CD4-positive, alpha-beta memory T cell (primary cell): ENCODE data around the gene NDRG4. TPM values are rescaled to one million over a fixed set of nuclear protein-coding genes. Genes with fewer than 3 reads are reported as not detected.

Source experiments
- CTCF ChIA-PET: fragments of 350-600 bp; sonication (Branson Sonifier 250); formaldehyde crosslinking; loops from one replicate; lab custom pipeline; 2021; ENCODE audit warnings: inconsistent platforms; ENCODE audit not compliant: partially characterized antibody; lab: Charles Lee
- POLR2A ChIA-PET: fragments of 350-600 bp; sonication (Branson Sonifier 250); formaldehyde crosslinking; loops from one replicate; lab custom pipeline; 2021; ENCODE audit not compliant: partially characterized antibody; lab: Charles Lee
- DNase-seq, 5 donors: peaks; one replicate each; pipeline versions ENCODE4 v3.0.0 to v3.0.0-alpha.2; 2020 to 2022; ENCODE audit warnings: mixed read lengths in 1 of 5
- H3K27ac ChIP-seq: one replicate; pipeline ENCODE4 v1.7.0; 2013; ENCODE audit warnings: low read depth, low read length
- H3K27me3 ChIP-seq: 2 replicates; pipeline ENCODE4 v1.7.0; 2013; ENCODE audit warnings: mild to moderate bottlenecking, low read length, moderate library complexity; ENCODE audit not compliant: insufficient read depth
- H3K36me3 ChIP-seq: 2 replicates; pipeline ENCODE4 v1.7.0; 2013; ENCODE audit warnings: mild to moderate bottlenecking, low read length, moderate library complexity; ENCODE audit not compliant: insufficient read depth
- H3K4me1 ChIP-seq: 2 replicates; pipeline ENCODE4 v1.7.0; 2013; ENCODE audit warnings: mild to moderate bottlenecking, low read length, moderate library complexity; ENCODE audit not compliant: insufficient read depth
- H3K4me3 ChIP-seq, 2 donors: one replicate each; pipeline ENCODE4 v1.7.0; 2013; ENCODE audit warnings: low read length in 2 of 2, mild to moderate bottlenecking in 1 of 2
- H3K9me3 ChIP-seq, 2 donors: one replicate each; pipeline ENCODE4 v1.7.0; 2013; ENCODE audit warnings: low read length in 2 of 2, control low read depth in 1 of 2; ENCODE audit not compliant: control insufficient read depth in 1 of 2
- H3K27ac Mint-ChIP-seq, 7 donors: one replicate each; pipeline ENCODE4 v1.8.0; 2020 to 2021; ENCODE audit warnings: mixed read lengths in 7 of 7, mild to moderate bottlenecking in 6 of 7, inconsistent platforms in 3 of 7, moderate library complexity in 3 of 7
- H3K27me3 Mint-ChIP-seq, 2 donors: one replicate each; pipeline ENCODE4 v1.8.0; 2020 to 2021; ENCODE audit warnings: mixed read lengths in 2 of 2
- H3K36me3 Mint-ChIP-seq, 2 donors: one replicate each; pipeline ENCODE4 v1.8.0; 2020 to 2021; ENCODE audit warnings: mixed read lengths in 2 of 2, inconsistent platforms in 1 of 2, mild to moderate bottlenecking in 1 of 2
- H3K4me1 Mint-ChIP-seq, 4 donors: one replicate each; pipeline ENCODE4 v1.8.0; 2020 to 2021; ENCODE audit warnings: mixed read lengths in 4 of 4, mild to moderate bottlenecking in 1 of 4
- H3K4me3 Mint-ChIP-seq, 8 donors: one replicate each; pipeline ENCODE4 v1.8.0; 2020 to 2021; ENCODE audit warnings: mixed read lengths in 8 of 8, mild to moderate bottlenecking in 7 of 8, moderate library complexity in 6 of 8, inconsistent platforms in 3 of 8
- H3K9me3 Mint-ChIP-seq, 8 donors: one replicate each; pipeline ENCODE4 v1.8.0; 2020 to 2021; ENCODE audit warnings: mixed read lengths in 8 of 8, mild to moderate bottlenecking in 5 of 8, inconsistent platforms in 3 of 8, moderate library complexity in 1 of 8
- intact Hi-C: fragments of 100-400 bp; cut with micrococcal nuclease; formaldehyde crosslinking; loops from one replicate; pipeline ENCODE4 v1.15.1; 2023
- polyA plus RNA-seq, 2 donors: library from polyadenylated mRNA; unstranded; fragments of 300-500 nt; fragmentation: Illumina TruSeq; gene quantifications; one replicate each; pipeline ENCODE4 v1.2.3, GENCODE V29; 2021
- total RNA-seq, 2 experiments: library from RNA; stranded (reverse); gene quantifications; one replicate each; pipeline ENCODE4 v1.2.3, GENCODE V29; 2021

Gene NDRG4
- total RNA-seq = 1 to 10 TPM; 1.3 TPM
- polyA plus RNA-seq = under 1 TPM in 1 of 2 donors, not detected in 1; 0.22 TPM

DNA sequence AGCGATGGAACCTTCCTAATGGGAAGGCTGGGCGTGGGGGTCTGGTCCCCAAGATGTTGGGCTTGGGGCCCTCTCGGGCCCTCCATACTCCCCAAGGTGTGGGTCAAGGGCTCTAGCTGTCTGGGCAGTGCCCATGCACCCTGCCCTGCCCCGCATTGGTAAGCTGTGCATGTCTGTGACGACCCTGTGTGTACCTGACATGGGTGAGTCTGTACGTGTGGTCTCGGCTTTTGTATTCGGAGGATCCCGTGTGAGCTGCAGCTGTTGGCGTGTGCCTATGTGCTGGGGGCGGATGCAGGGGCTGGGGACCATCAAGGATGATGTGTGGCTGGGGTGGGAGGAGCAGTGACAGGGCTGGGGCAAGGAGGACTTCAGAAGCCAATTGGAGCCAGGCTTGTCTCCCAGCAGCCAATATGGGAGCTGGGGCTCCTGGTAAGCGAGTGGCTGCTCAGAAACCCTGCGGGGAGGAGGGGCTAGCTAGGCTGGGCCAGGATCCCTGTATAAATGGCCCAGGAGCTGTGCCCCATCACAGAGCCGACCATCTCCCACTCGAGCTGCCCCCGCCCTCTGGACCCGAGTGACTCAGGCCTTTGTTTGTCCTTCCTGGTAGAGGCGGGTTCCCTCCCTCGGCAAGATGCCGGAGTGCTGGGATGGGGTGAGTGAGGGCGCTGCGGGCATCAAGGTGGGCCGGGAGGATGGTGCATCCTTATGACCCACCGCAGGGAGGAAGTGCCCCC is at the start of gene NDRG4:
NDRG4 (plus strand) TSS at position 529 of the 737 bp plus-strand sequence; CDS start at position 635, 106 bp downstream.
- Mint-ChIP-seq H3K4me1 (peaks cover 4 to 21% (median 17%) of the 10 kb centered on the region in 4 donors), H3K9me3 (no peaks in the 10 kb centered on the region), H3K27me3 (peaks cover 0 to 6% of the 10 kb centered on the region in 2 donors), H3K36me3 (no peaks in the 10 kb centered on the region), H3K4me3 (peak within 1 kb of the TSS; percentile 44 to 86 (median 82)), H3K27ac (peak within 1 kb of the TSS in 4 of 7 donors; percentile 37 to 86 (median 64))
- POLR2A ChIA-PET = no interaction called here
- Histone ChIP-seq H3K4me1 (peaks cover 26% of the 10 kb centered on the region), H3K36me3 (no peaks in the 10 kb centered on the region), H3K27me3 (peaks cover 5% of the 10 kb centered on the region), H3K4me3 (peak within 1 kb of the TSS in 1 of 2 donors; percentile 40), H3K9me3 (no peaks in the 10 kb centered on the region), H3K27ac (no peak within 1 kb of the TSS)
- intact Hi-C loops = no loop called here
- CTCF ChIA-PET = interaction anchor here (1.3 kb wide), 1 partner anchor 12 kb away, joined by 5 read pairs; no protein-coding TSS in a partner anchor
- DNase-seq = peak in 4 of 5 donors; percentile 23 to 52 (median 30)

- Mint-ChIP-seq H3K9me3 (no peaks in the 10 kb centered on the region), H3K36me3 (no peaks in the 10 kb centered on the region), H3K4me3 (no peak overlapping the region), H3K4me1 (no peaks in the 10 kb centered on the region), H3K27me3 (peaks cover 10 to 17% of the 10 kb centered on the region in 2 donors), H3K27ac (no peak overlapping the region)
- H3K27ac ChIP-seq = no peak overlapping the region
- H3K4me1 ChIP-seq = no peaks in the 10 kb centered on the region
- intact Hi-C loops = no loop called here
- no peaks in the 10 kb centered on the region for H3K9me3 ChIP-seq
- DNase-seq = no peak
- H3K27me3 ChIP-seq = no peaks in the 10 kb centered on the region
- no peaks in the 10 kb centered on the region for H3K36me3 ChIP-seq
- CTCF ChIA-PET = no interaction called here
- POLR2A ChIA-PET = no interaction called here
- no peak overlapping the region for H3K4me3 ChIP-seq
These were observed 49.4 kb upstream of the NDRG4 start for GRCh38 chr16:58450590-58450989.

GRCh38 chr16:58451265-58451689 is 48.7 kb upstream of the NDRG4 start:
- Mint-ChIP-seq H3K9me3 (no peaks in the 10 kb centered on the region), H3K4me3 (no peak overlapping the region), H3K36me3 (no peaks in the 10 kb centered on the region), H3K4me1 (no peaks in the 10 kb centered on the region), H3K27me3 (peaks cover 10 to 17% of the 10 kb centered on the region in 2 donors), H3K27ac (no peak overlapping the region)
- Histone ChIP-seq H3K4me1 (no peaks in the 10 kb centered on the region), H3K27me3 (no peaks in the 10 kb centered on the region), H3K4me3 (no peak overlapping the region), H3K36me3 (no peaks in the 10 kb centered on the region), H3K27ac (no peak overlapping the region), H3K9me3 (no peaks in the 10 kb centered on the region)
- CTCF ChIA-PET = no interaction called here
- intact Hi-C loops = no loop called here
- POLR2A ChIA-PET = no interaction called here
- DNase-seq = no peak

GRCh38 chr16:58451945-58452401 is 48.0 kb upstream of the NDRG4 start:
- Mint-ChIP-seq H3K4me3 (no peak overlapping the region), H3K36me3 (no peaks in the 10 kb centered on the region), H3K27me3 (peaks cover 10 to 17% of the 10 kb centered on the region in 2 donors), H3K27ac (no peak overlapping the region), H3K4me1 (no peaks in the 10 kb centered on the region), H3K9me3 (no peaks in the 10 kb centered on the region)
- H3K4me1 ChIP-seq = no peaks in the 10 kb centered on the region
- H3K36me3 ChIP-seq = no peaks in the 10 kb centered on the region
- DNase-seq = no peak
- ChIA-PET POLR2A (no interaction called here), CTCF (no interaction called here)
- no peak overlapping the region for H3K27ac ChIP-seq
- no peaks in the 10 kb centered on the region for H3K9me3 ChIP-seq
- H3K27me3 ChIP-seq = no peaks in the 10 kb centered on the region
- no peak overlapping the region for H3K4me3 ChIP-seq
- intact Hi-C loops = no loop called here

DNA sequence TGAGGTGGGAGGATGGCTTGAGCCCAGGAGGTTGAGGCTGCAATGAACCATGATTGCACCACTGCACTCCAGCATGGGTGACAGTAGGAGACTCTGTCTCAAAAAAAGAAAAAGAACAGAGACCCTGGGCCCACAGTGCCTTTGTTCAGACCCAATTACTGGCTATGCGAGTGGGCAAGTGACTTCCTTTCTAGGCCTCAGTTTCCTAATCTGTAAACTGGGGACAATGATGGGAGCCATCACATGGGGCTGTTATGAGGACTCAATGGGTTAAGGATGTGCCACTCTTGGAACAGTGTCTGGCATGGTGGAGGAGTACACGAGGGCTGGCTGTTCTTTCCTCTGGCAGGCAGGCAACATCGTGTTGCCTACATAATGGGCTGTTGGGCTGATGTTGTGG is 47.3 kb upstream of the NDRG4 start:
- no peak for DNase-seq
- no peaks in the 10 kb centered on the region for H3K36me3 Mint-ChIP-seq
- Histone ChIP-seq H3K4me3 (no peak overlapping the region), H3K36me3 (no peaks in the 10 kb centered on the region), H3K27ac (no peak overlapping the region), H3K4me1 (no peaks in the 10 kb centered on the region), H3K27me3 (no peaks in the 10 kb centered on the region), H3K9me3 (no peaks in the 10 kb centered on the region)
- H3K4me1 Mint-ChIP-seq = no peaks in the 10 kb centered on the region
- H3K27me3 Mint-ChIP-seq = peaks cover 11 to 15% of the 10 kb centered on the region in 2 donors
- intact Hi-C loops = no loop called here
- ChIA-PET CTCF (no interaction called here), POLR2A (no interaction called here)
- no peak overlapping the region for H3K27ac Mint-ChIP-seq
- no peak overlapping the region for H3K4me3 Mint-ChIP-seq
- no peaks in the 10 kb centered on the region for H3K9me3 Mint-ChIP-seq

GRCh38 chr16:58454178-58454577 is 45.8 kb upstream of the NDRG4 start:
- H3K4me1 Mint-ChIP-seq = no peaks in the 10 kb centered on the region
- no peak for DNase-seq
- no peaks in the 10 kb centered on the region for H3K36me3 Mint-ChIP-seq
- no peak overlapping the region for H3K27ac Mint-ChIP-seq
- intact Hi-C loops = no loop called here
- H3K4me3 ChIP-seq = no peak overlapping the region
- CTCF ChIA-PET = no interaction called here
- no peaks in the 10 kb centered on the region for H3K27me3 ChIP-seq
- no peak overlapping the region for H3K4me3 Mint-ChIP-seq
- no peak overlapping the region for H3K27ac ChIP-seq
- H3K4me1 ChIP-seq = no peaks in the 10 kb centered on the region
- POLR2A ChIA-PET = no interaction called here
- no peaks in the 10 kb centered on the region for H3K9me3 ChIP-seq
- no peaks in the 10 kb centered on the region for H3K36me3 ChIP-seq
- H3K27me3 Mint-ChIP-seq = peaks cover 11 to 14% of the 10 kb centered on the region in 2 donors
- no peaks in the 10 kb centered on the region for H3K9me3 Mint-ChIP-seq

DNA sequence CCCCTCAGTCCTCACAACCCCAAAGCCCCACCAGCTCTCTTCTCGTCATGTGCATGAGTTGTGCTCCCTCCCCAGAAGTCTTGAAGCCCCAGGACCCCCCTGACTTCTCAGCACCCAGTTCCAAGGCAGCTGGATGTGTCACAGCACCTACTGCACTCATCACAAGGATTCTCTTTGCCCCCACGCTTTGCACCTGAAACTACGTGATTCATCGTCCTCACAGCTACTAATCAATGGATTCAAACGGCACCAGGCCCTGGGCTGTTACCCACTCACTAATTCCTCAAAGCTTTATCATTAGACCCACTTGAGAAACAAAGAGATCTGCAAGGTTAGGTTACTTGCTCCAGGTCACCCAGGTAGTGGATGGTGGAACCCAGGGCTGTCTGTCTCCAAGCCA is 45.1 kb upstream of the NDRG4 start:
- Mint-ChIP-seq H3K4me3 (no peak overlapping the region), H3K27ac (no peak overlapping the region), H3K4me1 (no peaks in the 10 kb centered on the region), H3K27me3 (peaks cover 10 to 17% of the 10 kb centered on the region in 2 donors), H3K36me3 (no peaks in the 10 kb centered on the region), H3K9me3 (no peaks in the 10 kb centered on the region)
- H3K9me3 ChIP-seq = no peaks in the 10 kb centered on the region
- CTCF ChIA-PET = interaction anchor here (0.7 kb wide), 1 partner anchor 68 kb away, joined by 3 read pairs; no protein-coding TSS in a partner anchor
- POLR2A ChIA-PET = no interaction called here
- no peaks in the 10 kb centered on the region for H3K4me1 ChIP-seq
- no peak for DNase-seq
- no peak overlapping the region for H3K4me3 ChIP-seq
- no peaks in the 10 kb centered on the region for H3K27me3 ChIP-seq
- no peaks in the 10 kb centered on the region for H3K36me3 ChIP-seq
- intact Hi-C loops = no loop called here
- no peak overlapping the region for H3K27ac ChIP-seq
